HFFc6 (cell line): Measurements from ENCODE around the gene KRTAP9-9. TPM values are rescaled to one million over a fixed set of nuclear protein-coding genes. Genes with fewer than 3 reads are reported as not detected.
"Not testable (repeated sequence)": the region's sequence is repeated elsewhere in the genome, so short reads cannot be mapped to it uniquely, and the experiment has no call there.

ENCODE experiments used
- DNase-seq: peaks from one replicate; pipeline ENCODE4 v3.0.0-alpha.2; 2018
- H3K27ac Mint-ChIP-seq: 2 replicates; pipeline ENCODE4 v1.8.0; 2020; ENCODE audit warnings: mild to moderate bottlenecking, mixed read lengths
- H3K27me3 Mint-ChIP-seq: 2 replicates; pipeline ENCODE4 v1.8.0; 2021; ENCODE audit warnings: mild to moderate bottlenecking, moderate library complexity, mixed read lengths; ENCODE audit not compliant: insufficient read depth
- H3K36me3 Mint-ChIP-seq: 2 replicates; pipeline ENCODE4 v1.8.0; 2021; ENCODE audit warnings: low read depth, mixed read lengths
- H3K4me1 Mint-ChIP-seq: 2 replicates; pipeline ENCODE4 v1.8.0; 2020; ENCODE audit warnings: low read depth, mixed read lengths
- H3K4me3 Mint-ChIP-seq: 2 replicates; pipeline ENCODE4 v1.8.0; 2020; ENCODE audit warnings: mild to moderate bottlenecking, moderate library complexity, mixed read lengths
- H3K9me3 Mint-ChIP-seq: 2 replicates; pipeline ENCODE4 v1.8.0; 2020; ENCODE audit warnings: mild to moderate bottlenecking, mixed read lengths
- total RNA-seq, 6 experiments: library from RNA; stranded (reverse); fragmentation: NEBNext Ultra II Directional; extraction: Animal tissue kit (Norgen Biotek cat#: 25700); gene quantifications; 2 replicates in 1 of 6; 3 replicates in 5 of 6; pipeline ENCODE4 v1.2.3, GENCODE V29; 2021
- TF ChIP-seq, protein P1 (sequence below): fragments of 200-600 bp; sonication (generic); IDR thresholded peaks from 2 replicates; pipeline ENCODE4 v1.5.0; 2021; ENCODE audit warnings: antibody characterized with exemption, mild to moderate bottlenecking

The KRTAP9-9 gene
- total RNA-seq, 6 experiments from 2014 or later = not detected

DNA sequence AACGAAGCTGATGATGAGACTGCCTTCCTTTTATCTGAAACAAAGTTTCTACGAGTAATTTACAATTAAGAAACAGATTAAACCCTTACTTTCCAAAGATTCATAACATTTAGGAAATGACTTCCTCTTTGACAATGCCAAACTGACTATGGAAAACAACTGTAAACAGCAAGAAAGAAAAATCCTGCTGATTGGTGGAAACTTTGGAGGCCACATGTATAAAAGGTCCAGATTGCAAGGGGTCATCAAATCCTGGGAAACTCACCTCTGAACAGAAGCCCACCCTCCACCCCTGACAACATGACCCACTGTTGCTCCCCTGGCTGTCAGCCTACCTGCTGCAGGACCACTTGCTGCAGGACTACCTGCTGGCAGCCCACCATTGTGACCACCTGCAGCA lies 9.9 kb downstream of the KRTAP9-9 start, which contains the start of gene KRTAP9-6:
Gene KRTAP9-6, plus strand, starts transcription at position 301 of the 400 bp plus-strand sequence. Its CDS starts 0 bp downstream, at position 301.
- TF ChIP-seq, protein P1, sequence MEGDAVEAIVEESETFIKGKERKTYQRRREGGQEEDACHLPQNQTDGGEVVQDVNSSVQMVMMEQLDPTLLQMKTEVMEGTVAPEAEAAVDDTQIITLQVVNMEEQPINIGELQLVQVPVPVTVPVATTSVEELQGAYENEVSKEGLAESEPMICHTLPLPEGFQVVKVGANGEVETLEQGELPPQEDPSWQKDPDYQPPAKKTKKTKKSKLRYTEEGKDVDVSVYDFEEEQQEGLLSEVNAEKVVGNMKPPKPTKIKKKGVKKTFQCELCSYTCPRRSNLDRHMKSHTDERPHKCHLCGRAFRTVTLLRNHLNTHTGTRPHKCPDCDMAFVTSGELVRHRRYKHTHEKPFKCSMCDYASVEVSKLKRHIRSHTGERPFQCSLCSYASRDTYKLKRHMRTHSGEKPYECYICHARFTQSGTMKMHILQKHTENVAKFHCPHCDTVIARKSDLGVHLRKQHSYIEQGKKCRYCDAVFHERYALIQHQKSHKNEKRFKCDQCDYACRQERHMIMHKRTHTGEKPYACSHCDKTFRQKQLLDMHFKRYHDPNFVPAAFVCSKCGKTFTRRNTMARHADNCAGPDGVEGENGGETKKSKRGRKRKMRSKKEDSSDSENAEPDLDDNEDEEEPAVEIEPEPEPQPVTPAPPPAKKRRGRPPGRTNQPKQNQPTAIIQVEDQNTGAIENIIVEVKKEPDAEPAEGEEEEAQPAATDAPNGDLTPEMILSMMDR = no peak
- H3K36me3 Mint-ChIP-seq = no peaks in the 10 kb centered on the region
- peaks cover 8% of the 10 kb centered on the region for H3K27me3 Mint-ChIP-seq
- H3K27ac Mint-ChIP-seq = no peak within 1 kb of the TSS
- no peak within 1 kb of the TSS for H3K4me3 Mint-ChIP-seq
- H3K4me1 Mint-ChIP-seq = peaks cover 10% of the 10 kb centered on the region
- H3K9me3 Mint-ChIP-seq = no peaks in the 10 kb centered on the region
- no peak for DNase-seq

DNA sequence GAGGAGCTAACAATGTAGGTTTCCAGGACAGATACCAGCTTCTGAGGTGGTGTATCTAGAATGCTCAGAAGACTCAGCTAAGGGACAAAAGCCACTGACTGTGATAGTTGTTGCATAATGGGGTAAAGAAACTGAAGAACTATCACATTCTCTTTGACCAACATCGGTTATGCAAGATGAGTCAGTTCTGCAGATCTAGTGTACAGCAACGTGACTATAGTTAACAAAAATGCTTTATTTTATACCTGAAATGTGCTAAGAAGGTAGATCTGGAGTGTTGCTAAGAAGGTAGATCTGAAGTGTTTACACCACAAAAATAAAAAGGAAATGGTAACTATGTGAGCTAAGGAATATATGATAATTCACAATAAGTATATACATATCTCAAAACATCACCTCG lies 12.5 kb downstream of the KRTAP9-9 start:
- Mint-ChIP-seq H3K36me3 (no peaks in the 10 kb centered on the region), H3K27me3 (peaks cover 11% of the 10 kb centered on the region), H3K27ac (no peak overlapping the region), H3K4me1 (peaks cover 10% of the 10 kb centered on the region; the same call in 1 of the 2 replicates), H3K9me3 (no peaks in the 10 kb centered on the region), H3K4me3 (no peak overlapping the region)
- TF ChIP-seq, protein P1 = no peak
- no peak for DNase-seq

DNA sequence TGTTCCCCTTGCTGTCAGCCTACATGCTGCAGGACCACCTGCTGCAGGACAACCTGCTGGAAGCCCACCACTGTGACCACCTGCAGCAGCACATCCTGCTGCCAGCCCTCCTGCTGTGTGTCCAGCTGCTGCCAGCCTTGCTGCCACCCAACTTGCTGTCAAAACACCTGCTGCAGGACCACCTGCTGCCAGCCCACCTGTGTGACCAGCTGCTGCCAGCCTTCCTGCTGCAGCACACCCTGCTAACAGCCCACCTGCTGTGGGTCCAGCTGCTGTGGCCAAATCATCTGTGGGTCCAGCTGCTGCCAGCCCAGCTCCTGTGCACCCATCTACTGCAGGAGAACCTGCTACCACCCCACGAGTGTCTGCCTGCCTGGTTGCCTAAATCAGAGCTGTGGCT lies 16.1 kb downstream of the KRTAP9-9 start:
- not testable (repeated sequence) for H3K9me3 Mint-ChIP-seq, H3K4me1 Mint-ChIP-seq, H3K4me3 Mint-ChIP-seq, H3K36me3 Mint-ChIP-seq, H3K27ac Mint-ChIP-seq, DNase-seq
- peaks cover 10% of the 10 kb centered on the region for H3K27me3 Mint-ChIP-seq

DNA sequence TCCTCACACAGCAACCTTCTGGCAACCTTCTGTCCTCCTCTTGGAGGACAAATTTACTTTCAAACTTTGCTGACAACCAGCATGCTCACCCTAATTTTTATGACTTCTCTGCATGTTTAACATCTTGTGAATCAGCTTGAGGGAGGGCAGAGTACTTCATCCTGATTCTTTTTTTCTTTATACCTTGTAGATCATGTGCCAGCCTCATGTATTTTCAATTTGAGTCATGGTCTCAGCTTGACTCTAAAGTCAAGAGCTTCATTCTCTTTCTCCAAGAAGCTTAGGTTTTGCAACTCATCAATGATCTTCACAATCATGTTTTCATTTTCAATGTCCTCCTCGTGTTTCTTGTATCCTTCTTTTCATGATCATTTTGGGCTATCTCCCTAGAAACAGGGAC lies 16.7 kb downstream of the KRTAP9-9 start:
- peaks cover 11% of the 10 kb centered on the region for H3K27me3 Mint-ChIP-seq
- H3K4me3 Mint-ChIP-seq = no peak overlapping the region
- no peak for DNase-seq
- no peak overlapping the region for H3K27ac Mint-ChIP-seq
- 0 out of 2 replicates have a peak, but pooled peaks cover 5% of the 10 kb centered on the region for H3K4me1 Mint-ChIP-seq
- H3K9me3 Mint-ChIP-seq = no peaks in the 10 kb centered on the region
- TF ChIP-seq, protein P1 = no peak
- no peaks in the 10 kb centered on the region for H3K36me3 Mint-ChIP-seq

DNA sequence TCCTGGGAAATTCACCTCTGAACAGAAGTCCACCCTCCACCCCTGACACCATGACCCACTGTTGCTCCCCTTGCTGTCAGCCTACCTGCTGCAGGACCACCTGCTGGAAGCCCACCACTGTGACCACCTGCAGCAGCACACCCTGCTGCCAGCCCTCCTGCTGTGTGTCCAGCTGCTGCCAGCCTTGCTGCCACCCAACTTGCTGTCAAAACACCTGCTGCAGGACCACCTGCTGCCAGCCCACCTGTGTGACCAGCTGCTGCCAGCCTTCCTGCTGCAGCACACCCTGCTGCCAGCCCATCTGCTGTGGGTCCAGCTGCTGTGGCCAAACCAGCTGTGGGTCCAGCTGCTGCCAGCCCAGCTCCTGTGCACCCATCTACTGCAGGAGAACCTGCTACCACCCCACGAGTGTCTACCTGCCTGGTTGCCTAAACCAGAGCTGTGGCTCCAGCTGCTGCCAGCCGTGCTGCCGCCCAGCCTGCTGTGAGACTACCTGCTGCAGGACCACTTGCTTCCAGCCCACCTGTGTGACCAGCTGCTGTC lies 20.5 kb downstream of the KRTAP9-9 start, which contains the start of gene KRTAP9-7:
Gene KRTAP9-7, plus strand, starts transcription at position 51 of the 543 bp plus-strand sequence. Its CDS starts 0 bp downstream, at position 51.
- not testable (repeated sequence) for H3K36me3 Mint-ChIP-seq, H3K27ac Mint-ChIP-seq, H3K9me3 Mint-ChIP-seq, H3K4me3 Mint-ChIP-seq, DNase-seq
- Mint-ChIP-seq H3K4me1 (peaks cover 16% of the 10 kb centered on the region; the same call in 1 of the 2 replicates), H3K27me3 (peaks cover 11% of the 10 kb centered on the region)

DNA sequence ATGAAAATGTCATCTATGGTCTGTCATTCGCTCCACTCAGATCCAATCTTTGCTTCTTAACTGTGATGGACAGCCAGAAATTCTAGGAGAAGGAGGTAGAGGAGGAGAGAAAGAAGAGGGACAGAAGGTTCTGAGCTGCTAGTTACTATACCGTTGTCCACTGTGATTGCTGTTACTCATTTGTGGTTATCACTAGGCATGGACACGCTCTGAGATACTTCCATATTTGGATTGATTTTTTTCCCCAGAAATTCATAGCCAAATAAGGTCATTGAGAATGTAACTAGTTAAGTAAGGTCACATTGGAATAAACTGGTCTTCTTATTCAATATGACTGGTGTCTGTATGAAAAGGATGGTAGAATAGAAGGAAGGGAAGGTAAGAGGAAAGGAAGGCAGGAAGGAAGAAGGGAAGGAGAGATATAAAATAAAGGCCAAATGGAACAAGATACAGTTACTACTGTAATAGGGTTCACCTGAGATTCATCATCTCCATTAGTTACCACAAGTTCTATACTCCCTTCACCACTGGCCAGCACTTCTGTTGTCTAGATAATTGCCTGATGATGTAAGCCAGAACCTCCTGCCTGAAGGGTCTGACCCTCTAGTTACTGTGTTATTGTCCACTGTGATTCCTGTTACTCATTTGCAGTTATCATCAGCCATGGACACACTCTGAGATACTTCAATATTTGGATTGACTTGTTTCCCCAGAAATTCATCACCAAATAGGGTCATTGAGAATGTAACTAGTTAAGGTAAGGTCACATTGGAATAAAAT lies 23.2 kb downstream of the KRTAP9-9 start:
- H3K4me3 Mint-ChIP-seq = no peak overlapping the region
- H3K4me1 Mint-ChIP-seq = peaks cover 20% of the 10 kb centered on the region
- H3K36me3 Mint-ChIP-seq = no peaks in the 10 kb centered on the region
- DNase-seq = no peak
- H3K27me3 Mint-ChIP-seq = peaks cover 7% of the 10 kb centered on the region
- TF ChIP-seq, protein P1 = no peak
- no peak overlapping the region for H3K27ac Mint-ChIP-seq
- no peaks in the 10 kb centered on the region; the same call in 1 of the 2 replicates for H3K9me3 Mint-ChIP-seq
